GM18520 (cell line): Measurements from ENCODE around the gene CAMK1D.
"Not testable (repeated sequence)": the region's sequence is repeated elsewhere in the genome, so short reads cannot be mapped to it uniquely, and the experiment has no call there.

ENCODE experiments used
- ATAC-seq: cut with Tn5 transposase; IDR thresholded peaks from one replicate; pipeline ENCODE4 v1.9.1; 2021; ENCODE audit not compliant: unreplicated experiment

Gene CAMK1D

GRCh38 chr10:12423896-12424295, 74.5 kb downstream of the CAMK1D start:
- ATAC-seq: no peak

GRCh38 chr10:12427276-12427675, 77.9 kb downstream of the CAMK1D start:
- no peak for ATAC-seq

GRCh38 chr10:12428447-12429135, 79.2 kb downstream of the CAMK1D start:
- no peak for ATAC-seq

DNA sequence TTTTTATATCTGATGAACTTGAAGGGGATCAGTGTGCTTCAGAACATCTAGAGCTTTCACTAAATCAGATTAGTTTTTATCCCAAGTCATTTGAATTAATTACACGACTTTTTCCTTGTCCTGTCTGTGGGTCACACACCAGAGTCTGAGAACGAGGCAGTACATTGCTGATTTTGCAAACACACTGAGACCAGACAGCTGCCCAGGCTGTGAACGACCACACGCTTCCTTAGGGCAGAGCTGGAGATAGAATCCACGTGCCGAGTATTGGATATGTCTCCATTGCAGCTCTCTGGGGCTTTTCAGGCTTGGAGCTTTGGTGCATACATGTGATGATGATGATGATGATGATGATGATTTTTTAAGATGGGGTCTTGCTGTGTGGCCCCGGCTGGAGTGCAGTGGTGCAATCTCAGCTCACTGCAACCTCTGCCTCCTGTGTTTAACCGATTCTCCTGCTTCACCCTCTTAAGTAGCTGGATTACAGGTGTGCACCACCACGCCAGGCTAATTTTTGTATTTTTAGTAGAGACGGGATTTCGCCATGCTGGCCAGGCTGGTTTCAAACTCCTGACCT, 81.1 kb downstream of the CAMK1D start:
- no peak for ATAC-seq

- no peak for ATAC-seq
These were observed 82.1 kb downstream of the CAMK1D start for GRCh38 chr10:12431151-12432101.

- no peak for ATAC-seq
These were observed 83.2 kb downstream of the CAMK1D start for GRCh38 chr10:12432402-12433189.

DNA sequence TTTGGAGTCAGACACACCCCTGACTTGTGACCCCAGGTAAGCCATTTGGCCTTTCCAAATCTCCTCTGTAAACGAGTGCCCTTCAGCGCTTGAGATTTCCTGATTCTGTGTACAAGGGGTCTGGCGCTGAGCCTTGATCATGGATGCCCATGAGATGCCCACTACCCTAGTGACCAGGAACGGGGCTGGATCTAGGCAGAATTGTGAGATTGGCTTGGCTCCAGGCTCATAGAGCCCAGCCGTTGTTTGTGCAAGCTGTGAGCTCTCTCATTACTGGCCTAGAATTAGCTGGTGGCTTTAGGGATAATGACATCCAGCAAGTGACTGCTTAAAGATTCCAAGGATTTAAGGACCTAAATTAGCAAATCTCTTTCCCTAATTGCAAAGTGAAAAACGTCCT, 84.9 kb downstream of the CAMK1D start:
- no peak for ATAC-seq

DNA sequence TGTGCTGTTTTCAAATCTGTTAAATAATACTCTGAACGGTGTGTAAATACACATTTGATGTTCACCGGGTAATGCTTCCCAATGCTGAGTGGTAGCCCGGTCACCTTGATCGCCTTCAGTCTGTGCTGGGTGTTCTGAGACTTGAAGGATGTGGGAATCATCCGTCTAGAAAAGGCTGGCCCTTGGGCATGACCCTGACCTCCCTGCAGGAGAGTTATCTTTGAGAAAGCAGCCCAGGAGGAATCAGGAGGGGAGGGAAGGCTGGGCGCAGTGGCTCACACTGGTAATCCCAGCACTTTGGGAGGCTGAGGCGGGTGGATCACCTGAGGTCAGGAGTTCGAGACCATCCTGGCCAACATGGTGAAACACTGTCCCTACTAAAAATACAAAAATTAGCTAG, 85.3 kb downstream of the CAMK1D start:
- ATAC-seq: not testable (repeated sequence)

- ATAC-seq: no peak
These were observed 86.0 kb downstream of the CAMK1D start for GRCh38 chr10:12435348-12435747.

- no peak for ATAC-seq
These were observed 89.8 kb downstream of the CAMK1D start for GRCh38 chr10:12438919-12439692.

- not testable (repeated sequence) for ATAC-seq
These were observed 90.4 kb downstream of the CAMK1D start for GRCh38 chr10:12439767-12440166.

GRCh38 chr10:12443026-12443425, 93.7 kb downstream of the CAMK1D start:
- no peak for ATAC-seq

DNA sequence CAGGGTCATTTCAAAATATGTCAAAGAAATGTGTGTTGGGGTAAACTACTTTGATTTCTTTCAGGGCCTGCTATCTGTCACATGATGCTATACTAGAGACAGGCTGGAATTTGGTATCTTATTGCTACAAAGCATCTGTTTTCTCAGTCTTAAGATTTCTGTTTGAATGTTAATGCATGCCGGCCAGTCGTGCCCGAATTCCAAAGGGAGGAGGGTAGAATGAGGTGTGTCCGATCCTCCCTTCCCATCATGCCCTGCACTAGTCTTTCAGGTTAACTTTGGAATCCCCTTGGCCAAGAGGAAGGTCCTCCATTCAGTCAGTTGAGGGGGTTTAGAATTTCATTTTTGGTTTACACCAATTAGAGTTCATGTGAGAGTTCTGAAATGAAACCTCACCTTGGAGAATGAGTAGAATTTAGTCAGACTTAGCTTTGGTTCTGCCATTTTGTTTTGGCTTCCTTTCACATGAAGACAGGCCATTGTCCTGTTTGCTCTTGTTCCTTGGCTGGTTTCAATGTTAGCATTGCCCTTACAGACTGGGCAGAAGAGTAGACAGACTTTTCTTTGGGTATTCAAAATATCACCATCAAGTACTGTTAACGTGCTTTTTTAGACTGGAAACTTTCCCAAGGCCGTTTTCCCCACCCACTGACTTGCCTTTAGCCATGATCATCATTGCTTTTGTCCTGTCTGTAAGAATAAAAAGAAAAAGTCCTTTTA, 95.8 kb downstream of the CAMK1D start:
- ATAC-seq: no peak

GRCh38 chr10:12445701-12446334, 96.5 kb downstream of the CAMK1D start:
- no peak for ATAC-seq

GRCh38 chr10:12448340-12448728, 99.0 kb downstream of the CAMK1D start:
- ATAC-seq: no peak

DNA sequence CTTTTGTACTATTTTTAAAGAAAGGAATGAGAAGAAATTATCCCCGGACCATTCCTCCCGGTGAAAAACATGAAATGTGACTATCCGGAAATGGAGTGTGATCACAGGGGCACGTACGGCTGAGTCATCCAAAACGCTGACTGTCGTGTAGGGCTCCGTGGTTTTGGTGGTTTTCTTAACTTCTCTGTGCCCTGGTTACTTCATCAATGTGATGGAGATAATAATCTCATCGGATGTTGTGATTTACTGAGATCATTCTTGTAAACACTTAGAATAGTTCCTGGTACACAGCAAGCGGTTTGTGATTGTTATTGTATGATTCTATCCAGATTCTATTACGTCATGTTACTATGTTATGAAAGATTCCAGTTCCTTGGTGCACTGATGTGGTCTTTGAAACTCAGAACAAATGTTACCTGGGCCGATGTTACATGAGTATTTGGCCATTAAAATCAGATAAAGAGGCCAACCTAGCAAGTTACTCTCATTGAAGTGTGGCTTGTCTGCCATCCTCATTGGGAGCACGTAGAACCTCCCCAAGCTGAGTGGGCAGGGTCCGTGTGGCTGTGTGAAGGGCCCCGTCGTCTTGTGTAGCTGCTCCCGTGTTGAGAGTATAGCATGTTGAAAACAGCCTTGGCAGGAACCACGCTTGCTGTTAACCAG, 99.5 kb downstream of the CAMK1D start:
- ATAC-seq: peak; percentile 88

DNA sequence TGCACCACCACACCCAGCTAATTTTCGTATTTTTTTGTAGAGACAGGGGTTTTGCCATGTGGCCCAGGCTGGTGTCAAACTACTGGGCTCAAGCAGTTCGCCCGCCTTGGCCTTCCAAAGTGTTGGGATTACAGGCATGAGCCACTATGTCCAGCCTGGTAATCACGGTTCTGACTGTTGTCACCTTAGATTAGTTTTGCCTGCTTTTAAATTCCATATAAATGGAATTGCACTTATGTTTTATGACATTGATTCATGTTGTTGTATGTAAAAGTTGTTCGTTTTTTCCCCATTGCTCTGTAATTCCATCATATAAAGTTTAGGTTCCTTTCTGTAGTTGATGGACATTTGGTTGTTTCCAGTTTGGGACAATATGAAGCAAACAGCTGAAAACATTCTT, 106.0 kb downstream of the CAMK1D start:
- ATAC-seq: no peak

DNA sequence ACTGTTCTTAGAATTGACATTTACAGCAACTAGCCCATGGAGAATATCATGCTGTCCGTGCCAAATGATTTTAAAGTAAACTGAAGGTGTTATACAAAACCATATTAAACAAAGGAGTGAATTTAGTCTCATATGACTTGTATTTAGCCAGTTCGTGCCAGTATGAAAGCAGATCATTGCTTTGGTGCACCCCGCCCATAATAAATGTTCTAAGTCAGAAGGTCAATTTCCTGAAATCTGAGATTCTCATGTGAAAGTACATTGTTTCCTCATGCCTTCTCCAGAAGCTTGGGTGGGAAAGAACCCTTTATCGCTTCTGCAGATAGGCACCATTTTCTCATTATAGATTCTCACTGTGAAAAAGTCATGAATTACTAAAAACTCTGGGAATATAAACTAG, 106.4 kb downstream of the CAMK1D start:
- ATAC-seq: no peak

DNA sequence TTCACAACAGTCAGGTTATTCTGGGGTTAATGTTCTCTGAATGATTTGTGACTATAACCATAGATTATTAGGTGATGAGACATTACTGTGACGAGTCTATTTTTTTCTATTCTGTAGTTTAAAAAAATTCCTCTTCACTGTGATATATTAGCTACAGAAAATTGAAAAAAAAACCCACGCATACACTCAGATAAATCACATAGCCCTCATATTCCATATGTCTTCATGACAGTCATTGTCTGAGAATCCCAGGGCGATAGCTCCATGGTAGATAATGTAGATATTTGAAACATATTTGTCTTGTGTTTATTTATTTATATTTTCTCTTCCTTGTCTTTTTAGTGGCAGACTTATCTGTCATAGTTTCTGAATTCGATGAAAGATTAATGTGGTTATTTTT, 110.0 kb downstream of the CAMK1D start:
- no peak for ATAC-seq
